Measurements from ENCODE around the gene FSIP1.

FSIP1 gene

DNA sequence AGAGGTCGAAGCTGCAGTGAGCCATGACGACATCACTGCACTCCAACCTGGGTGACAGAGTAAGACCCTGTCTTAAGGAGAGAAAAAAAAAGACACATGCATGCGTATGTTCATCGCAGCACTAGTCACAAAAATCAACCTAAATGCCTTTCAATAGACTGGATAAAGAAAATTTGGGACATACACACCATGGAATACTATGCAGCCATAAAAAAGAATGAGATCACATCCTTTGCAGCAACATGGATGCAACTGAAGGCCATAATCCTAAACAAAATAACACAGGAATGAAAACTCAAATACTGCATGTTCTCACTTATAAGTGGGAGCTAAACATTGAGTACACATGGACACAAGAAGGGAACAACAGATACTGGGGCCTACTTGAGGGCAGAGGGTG, 53.1 kb downstream of the FSIP1 start:
- TF ChIP-seq, protein P1, sequence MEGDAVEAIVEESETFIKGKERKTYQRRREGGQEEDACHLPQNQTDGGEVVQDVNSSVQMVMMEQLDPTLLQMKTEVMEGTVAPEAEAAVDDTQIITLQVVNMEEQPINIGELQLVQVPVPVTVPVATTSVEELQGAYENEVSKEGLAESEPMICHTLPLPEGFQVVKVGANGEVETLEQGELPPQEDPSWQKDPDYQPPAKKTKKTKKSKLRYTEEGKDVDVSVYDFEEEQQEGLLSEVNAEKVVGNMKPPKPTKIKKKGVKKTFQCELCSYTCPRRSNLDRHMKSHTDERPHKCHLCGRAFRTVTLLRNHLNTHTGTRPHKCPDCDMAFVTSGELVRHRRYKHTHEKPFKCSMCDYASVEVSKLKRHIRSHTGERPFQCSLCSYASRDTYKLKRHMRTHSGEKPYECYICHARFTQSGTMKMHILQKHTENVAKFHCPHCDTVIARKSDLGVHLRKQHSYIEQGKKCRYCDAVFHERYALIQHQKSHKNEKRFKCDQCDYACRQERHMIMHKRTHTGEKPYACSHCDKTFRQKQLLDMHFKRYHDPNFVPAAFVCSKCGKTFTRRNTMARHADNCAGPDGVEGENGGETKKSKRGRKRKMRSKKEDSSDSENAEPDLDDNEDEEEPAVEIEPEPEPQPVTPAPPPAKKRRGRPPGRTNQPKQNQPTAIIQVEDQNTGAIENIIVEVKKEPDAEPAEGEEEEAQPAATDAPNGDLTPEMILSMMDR (IDR thresholded peaks at IDR 0.05; ENCODE audit: borderline replicate concordance, insufficient read depth, low read depth, low read length): no peak

DNA sequence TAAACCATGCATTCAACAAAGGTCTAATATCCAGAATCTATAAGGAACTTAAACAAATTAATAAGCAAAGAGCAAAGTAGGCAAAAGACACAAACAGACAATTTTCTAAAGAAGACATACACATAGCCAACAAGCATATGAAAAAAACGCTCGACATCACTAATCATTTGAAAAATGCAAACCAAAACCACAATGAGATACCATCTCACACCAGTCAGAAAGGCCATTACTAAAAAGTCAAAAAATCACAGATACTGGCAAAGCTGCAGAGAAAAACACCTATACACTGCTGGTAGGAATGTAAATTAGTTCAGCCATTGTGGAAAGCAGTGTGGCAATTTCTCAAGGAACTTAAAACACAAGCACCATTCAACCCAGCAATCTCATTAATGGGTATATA, 53.8 kb downstream of the FSIP1 start:
- TF ChIP-seq, protein P1 (IDR thresholded peaks at IDR 0.05; ENCODE audit: borderline replicate concordance, insufficient read depth, low read depth, low read length): no peak
- H3K4me3 ChIP-seq (ENCODE audit: low read depth, low read length): no peak overlapping the region

More for the DNA sequence above, 53.1 kb downstream of the FSIP1 start:
- no peak overlapping the region for H3K4me3 ChIP-seq (ENCODE audit: low read depth, low read length)

DNA sequence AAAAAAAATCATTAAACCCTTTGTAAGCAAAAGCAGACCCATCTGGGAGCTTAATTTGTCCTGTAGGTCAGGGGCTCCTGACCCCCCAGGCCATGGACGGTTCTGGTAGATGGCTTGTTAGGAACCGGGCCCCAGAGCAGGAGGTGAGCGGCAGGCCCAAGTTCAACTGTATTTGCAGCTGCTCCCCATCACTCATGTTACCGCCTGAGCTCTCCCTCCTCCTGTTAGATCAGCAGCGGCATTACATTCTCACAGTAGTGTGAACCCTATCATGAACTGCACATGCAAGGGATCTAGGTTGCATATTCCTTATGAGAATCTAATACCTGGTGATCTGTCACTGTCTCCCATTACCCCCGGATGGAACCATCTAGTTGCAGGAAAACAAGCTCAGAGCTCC, 60.7 kb downstream of the FSIP1 start:
- no peak overlapping the region for H3K4me3 ChIP-seq (ENCODE audit: low read depth, low read length)
- TF ChIP-seq, protein P1 (IDR thresholded peaks at IDR 0.05; ENCODE audit: borderline replicate concordance, insufficient read depth, low read depth, low read length): no peak

DNA sequence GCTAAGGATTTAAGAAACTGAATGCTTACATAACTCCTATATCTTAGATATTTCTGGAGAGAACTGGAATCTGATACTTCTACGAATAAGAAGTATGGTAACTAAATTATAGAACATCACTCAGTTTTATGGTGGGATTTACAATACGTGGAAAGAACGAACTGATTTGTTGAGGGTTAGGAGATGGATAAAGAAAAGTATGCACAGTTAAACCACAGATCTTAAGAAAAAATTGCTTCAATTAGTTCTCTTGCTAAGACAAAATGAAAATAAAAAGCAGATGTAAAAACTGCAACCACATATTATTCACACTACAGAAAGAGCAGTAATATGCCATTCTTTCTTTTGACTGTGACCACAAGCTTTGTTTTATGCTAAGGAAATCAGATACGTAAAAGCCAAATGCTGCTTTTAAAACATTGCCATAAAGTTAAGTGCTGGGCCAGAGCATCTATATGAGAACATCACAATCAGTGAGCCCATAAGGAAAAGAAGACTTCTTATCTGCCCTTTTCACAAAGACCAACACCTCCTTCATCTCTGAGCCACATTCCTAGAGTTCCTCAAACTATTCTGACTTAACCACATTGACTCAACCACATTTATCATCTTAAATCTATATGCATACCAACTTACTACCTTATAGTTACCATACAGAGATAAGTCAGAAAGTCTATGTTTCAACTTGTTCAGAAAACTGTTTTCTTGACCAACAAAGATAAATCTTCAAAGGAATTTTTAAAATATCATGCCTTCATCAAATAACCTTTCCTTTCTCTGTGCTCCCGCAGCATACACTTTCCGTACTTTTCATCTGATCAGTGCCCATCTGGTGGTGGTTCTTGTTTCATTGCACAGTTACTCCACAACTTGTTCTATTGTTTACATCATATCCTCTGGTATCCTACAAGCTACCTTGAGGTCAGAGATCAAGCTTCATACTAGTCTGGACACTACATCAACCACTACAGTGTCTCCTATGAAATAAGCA, 61.7 kb downstream of the FSIP1 start:
- no peak overlapping the region for H3K4me3 ChIP-seq (ENCODE audit: low read depth, low read length)
- TF ChIP-seq, protein P1 (IDR thresholded peaks at IDR 0.05; ENCODE audit: borderline replicate concordance, insufficient read depth, low read depth, low read length): no peak

DNA sequence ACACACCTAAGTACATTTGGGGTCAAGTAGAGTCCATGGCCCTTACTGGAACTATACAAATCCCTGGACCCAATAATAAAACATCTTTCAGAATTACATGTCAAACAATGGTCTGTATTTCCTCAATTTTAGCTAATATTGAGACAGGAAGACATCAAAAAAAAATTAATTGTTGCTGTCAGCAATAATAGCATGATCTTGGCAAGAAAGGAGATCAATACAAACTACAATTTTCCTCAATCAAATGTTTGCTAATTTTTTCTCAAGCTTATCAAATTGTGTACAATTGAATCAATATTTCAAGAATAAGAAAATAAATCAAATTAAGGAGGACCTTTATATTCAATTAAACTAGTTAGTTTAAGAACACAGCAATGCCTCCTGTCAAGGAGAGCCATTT, 62.6 kb downstream of the FSIP1 start:
- no peak overlapping the region for H3K4me3 ChIP-seq (ENCODE audit: low read depth, low read length)
- TF ChIP-seq, protein P1 (IDR thresholded peaks at IDR 0.05; ENCODE audit: borderline replicate concordance, insufficient read depth, low read depth, low read length): no peak

DNA sequence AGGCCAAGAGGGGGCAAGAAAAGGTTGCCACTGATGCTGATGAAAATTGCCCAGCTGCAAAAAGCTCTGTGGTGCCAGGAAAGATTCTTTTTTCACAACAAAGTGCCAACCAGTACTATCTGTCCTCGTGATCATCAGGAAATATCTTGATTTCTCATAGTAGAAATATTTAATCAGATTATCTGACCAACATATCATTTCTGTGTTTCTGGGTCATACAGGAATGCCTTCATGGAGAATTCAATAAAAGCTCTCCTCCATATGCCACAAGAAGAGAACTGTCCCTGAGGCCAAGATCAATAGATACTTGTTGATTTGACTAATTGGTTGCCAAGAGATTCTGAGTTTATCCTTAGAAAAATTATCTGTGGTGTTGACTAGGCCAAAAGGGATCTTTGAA, 63.5 kb downstream of the FSIP1 start:
- H3K4me3 ChIP-seq (ENCODE audit: low read depth, low read length): no peak overlapping the region
- TF ChIP-seq, protein P1 (IDR thresholded peaks at IDR 0.05; ENCODE audit: borderline replicate concordance, insufficient read depth, low read depth, low read length): no peak

DNA sequence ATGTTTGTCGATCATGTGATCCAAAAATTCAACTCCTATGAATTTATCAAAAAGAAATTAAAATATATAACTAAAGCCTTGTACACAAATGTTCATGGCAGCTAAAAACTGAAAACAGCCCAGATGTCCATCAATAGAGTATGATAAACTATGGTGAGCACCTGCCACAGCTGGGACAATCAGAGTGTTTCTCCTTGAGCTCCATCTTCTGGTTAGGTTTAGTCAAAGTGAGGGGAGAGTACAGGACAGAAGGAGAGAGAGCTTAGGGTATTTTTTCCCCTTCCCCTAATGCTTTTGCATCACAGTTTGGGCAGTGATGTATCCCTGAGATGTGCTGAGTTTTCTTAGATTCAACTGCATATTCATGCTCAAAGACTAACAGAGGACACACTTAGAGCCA, 65.5 kb downstream of the FSIP1 start:
- H3K4me3 ChIP-seq (ENCODE audit: low read depth, low read length): no peak overlapping the region
- TF ChIP-seq, protein P1 (IDR thresholded peaks at IDR 0.05; ENCODE audit: borderline replicate concordance, insufficient read depth, low read depth, low read length): no peak

Data from GM12875 (cell line).